Measurements from ENCODE around the gene TRIP6. TPM values are rescaled to one million over a fixed set of nuclear protein-coding genes. Genes with fewer than 3 reads are reported as not detected.
A peak's percentile ranks its signal among the peaks of the same experiment; 100 is the strongest.

TRIP6 gene
- total and polyA plus RNA-seq, 2 experiments from 2014 or later: 57.5 to 70.3 TPM

- H3K9me3 ChIP-seq (ENCODE audit: low read depth): no peaks in the 10 kb centered on the region
- H3K9me2 ChIP-seq (replicated peaks; ENCODE audit: insufficient read depth): no peaks in the 10 kb centered on the region
- no peaks in the 10 kb centered on the region for H3K79me2 ChIP-seq
- no peak overlapping the region for H3K4me3 ChIP-seq
- WGBS (ENCODE audit: low lambda C conversion rate, missing lambda C conversion rate): 96% methylated on average over 5 of the region's 5 CpGs
- no peak overlapping the region for H3K27ac ChIP-seq
- H4K20me1 ChIP-seq (ENCODE audit: insufficient read depth, poor library complexity, severe bottlenecking): no peaks in the 10 kb centered on the region
- H3K4me1 ChIP-seq (ENCODE audit: insufficient read depth): peaks cover 11% of the 10 kb centered on the region
- H2AFZ ChIP-seq: no peak overlapping the region
- no peak for TF ChIP-seq EZH2phosphoT487 (IDR thresholded peaks at IDR 0.05; ENCODE audit: low read depth, severe bottlenecking, unreplicated experiment)
- TF ChIP-seq EZH2 (IDR thresholded peaks at IDR 0.05; ENCODE audit: borderline replicate concordance): no peak
- TF ChIP-seq, protein P1, sequence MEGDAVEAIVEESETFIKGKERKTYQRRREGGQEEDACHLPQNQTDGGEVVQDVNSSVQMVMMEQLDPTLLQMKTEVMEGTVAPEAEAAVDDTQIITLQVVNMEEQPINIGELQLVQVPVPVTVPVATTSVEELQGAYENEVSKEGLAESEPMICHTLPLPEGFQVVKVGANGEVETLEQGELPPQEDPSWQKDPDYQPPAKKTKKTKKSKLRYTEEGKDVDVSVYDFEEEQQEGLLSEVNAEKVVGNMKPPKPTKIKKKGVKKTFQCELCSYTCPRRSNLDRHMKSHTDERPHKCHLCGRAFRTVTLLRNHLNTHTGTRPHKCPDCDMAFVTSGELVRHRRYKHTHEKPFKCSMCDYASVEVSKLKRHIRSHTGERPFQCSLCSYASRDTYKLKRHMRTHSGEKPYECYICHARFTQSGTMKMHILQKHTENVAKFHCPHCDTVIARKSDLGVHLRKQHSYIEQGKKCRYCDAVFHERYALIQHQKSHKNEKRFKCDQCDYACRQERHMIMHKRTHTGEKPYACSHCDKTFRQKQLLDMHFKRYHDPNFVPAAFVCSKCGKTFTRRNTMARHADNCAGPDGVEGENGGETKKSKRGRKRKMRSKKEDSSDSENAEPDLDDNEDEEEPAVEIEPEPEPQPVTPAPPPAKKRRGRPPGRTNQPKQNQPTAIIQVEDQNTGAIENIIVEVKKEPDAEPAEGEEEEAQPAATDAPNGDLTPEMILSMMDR (IDR thresholded peaks at IDR 0.05; ENCODE audit: poor library complexity): no peak
- peaks cover 14% of the 10 kb centered on the region for H3K27me3 ChIP-seq
- no peak overlapping the region for H3K4me2 ChIP-seq
- no peaks in the 10 kb centered on the region for H3K36me3 ChIP-seq (replicated peaks; ENCODE audit: insufficient read depth, low read depth)
- DNase-seq (ENCODE audit: low spot score): no peak
Observed at GRCh38 chr7:100899432-100899831, 32.2 kb downstream of the TRIP6 start.

DNA sequence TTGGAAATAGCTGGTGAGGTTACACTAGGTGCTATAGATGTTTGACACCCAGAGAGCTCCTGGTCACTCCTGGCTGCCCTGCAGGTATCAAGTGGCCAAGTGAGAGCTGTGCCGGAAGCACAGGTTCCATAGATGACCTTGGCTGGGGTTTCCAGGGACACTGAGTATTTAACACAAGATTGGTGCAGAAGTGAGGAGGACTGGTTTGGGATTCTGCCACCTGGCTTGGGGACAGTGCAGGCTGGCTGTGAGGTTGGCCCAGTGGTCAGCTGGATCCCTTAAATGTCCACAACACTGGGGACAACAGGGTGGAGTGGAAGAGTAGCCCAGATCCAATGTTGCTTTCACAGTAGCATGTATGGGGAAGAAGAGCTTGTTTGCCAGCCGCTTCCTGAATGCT, 33.8 kb downstream of the TRIP6 start:
- Histone ChIP-seq H3K9me2 (replicated peaks; ENCODE audit: insufficient read depth) (no peaks in the 10 kb centered on the region), H2AFZ (no peak overlapping the region), H3K79me2 (no peaks in the 10 kb centered on the region), H3K4me2 (no peak overlapping the region), H3K27ac (no peak overlapping the region), H3K9me3 (ENCODE audit: low read depth) (no peaks in the 10 kb centered on the region), H3K36me3 (replicated peaks; ENCODE audit: insufficient read depth, low read depth) (no peaks in the 10 kb centered on the region), H3K27me3 (peaks cover 7% of the 10 kb centered on the region), H3K4me3 (no peak overlapping the region), H3K4me1 (ENCODE audit: insufficient read depth) (peaks cover 7% of the 10 kb centered on the region), H4K20me1 (ENCODE audit: insufficient read depth, poor library complexity, severe bottlenecking) (no peaks in the 10 kb centered on the region)
- no peak for DNase-seq (ENCODE audit: low spot score)
- TF ChIP-seq EZH2 (IDR thresholded peaks at IDR 0.05; ENCODE audit: borderline replicate concordance): no peak
- TF ChIP-seq, protein P1 (IDR thresholded peaks at IDR 0.05; ENCODE audit: poor library complexity): no peak
- no peak for TF ChIP-seq EZH2phosphoT487 (IDR thresholded peaks at IDR 0.05; ENCODE audit: low read depth, severe bottlenecking, unreplicated experiment)
- WGBS (ENCODE audit: low lambda C conversion rate, missing lambda C conversion rate): 89% methylated on average over 2 of the region's 2 CpGs

GRCh38 chr7:100901921-100902332, 34.7 kb downstream of the TRIP6 start:
- Histone ChIP-seq H3K4me1 (ENCODE audit: insufficient read depth) (no peaks in the 10 kb centered on the region), H3K9me3 (ENCODE audit: low read depth) (no peaks in the 10 kb centered on the region), H3K9me2 (replicated peaks; ENCODE audit: insufficient read depth) (no peaks in the 10 kb centered on the region), H3K79me2 (no peaks in the 10 kb centered on the region), H3K4me3 (no peak overlapping the region), H4K20me1 (ENCODE audit: insufficient read depth, poor library complexity, severe bottlenecking) (no peaks in the 10 kb centered on the region), H3K36me3 (replicated peaks; ENCODE audit: insufficient read depth, low read depth) (no peaks in the 10 kb centered on the region), H3K4me2 (no peak overlapping the region), H2AFZ (no peak overlapping the region), H3K27ac (peak overlapping the region; percentile 74), H3K27me3 (no peaks in the 10 kb centered on the region)
- DNase-seq (ENCODE audit: low spot score): peak; percentile 70
- TF ChIP-seq EZH2 (IDR thresholded peaks at IDR 0.05; ENCODE audit: borderline replicate concordance): no peak
- WGBS (ENCODE audit: low lambda C conversion rate, missing lambda C conversion rate): 51% methylated on average over 5 of the region's 5 CpGs

- H3K4me3 ChIP-seq: no peak overlapping the region
- H3K36me3 ChIP-seq (replicated peaks; ENCODE audit: insufficient read depth, low read depth): no peaks in the 10 kb centered on the region
- H2AFZ ChIP-seq: no peak overlapping the region
- no peaks in the 10 kb centered on the region for H3K9me3 ChIP-seq (ENCODE audit: low read depth)
- peak overlapping the region; percentile 73 for H3K27ac ChIP-seq
- H3K79me2 ChIP-seq: no peaks in the 10 kb centered on the region
- WGBS (ENCODE audit: low lambda C conversion rate, missing lambda C conversion rate): 92% methylated on average over 7 of the region's 7 CpGs
- no peak for DNase-seq (ENCODE audit: low spot score)
- no peaks in the 10 kb centered on the region for H4K20me1 ChIP-seq (ENCODE audit: insufficient read depth, poor library complexity, severe bottlenecking)
- H3K27me3 ChIP-seq: no peaks in the 10 kb centered on the region
- H3K4me1 ChIP-seq (ENCODE audit: insufficient read depth): no peaks in the 10 kb centered on the region
- H3K9me2 ChIP-seq (replicated peaks; ENCODE audit: insufficient read depth): no peaks in the 10 kb centered on the region
- no peak overlapping the region for H3K4me2 ChIP-seq
- TF ChIP-seq EZH2phosphoT487 (IDR thresholded peaks at IDR 0.05; ENCODE audit: low read depth, severe bottlenecking, unreplicated experiment) (no peak), EZH2 (IDR thresholded peaks at IDR 0.05; ENCODE audit: borderline replicate concordance) (no peak)
- TF ChIP-seq, protein P1 (IDR thresholded peaks at IDR 0.05; ENCODE audit: poor library complexity): no peak
Observed at GRCh38 chr7:100902638-100903037, 35.5 kb downstream of the TRIP6 start.
